Heart left ventricle (tissue), 13 donors: ENCODE results near the gene CNGB1.

ENCODE experiments used
- POLR2A ChIP-seq, 2 donors: fragments of 450-650 bp; IDR thresholded peaks; one replicate each; pipeline ENCODE4 v1.6.1; 2017; ENCODE audit warnings: antibody characterized with exemption in 2 of 2, mild to moderate bottlenecking in 2 of 2, moderate library complexity in 2 of 2
- TF ChIP-seq, protein P1 (sequence below), 12 donors: fragments of 200-600 bp; sonication (generic) in 4 of 12; IDR thresholded peaks; one replicate each; pipeline versions ENCODE4 v1.5.0 to v1.8.0; 2018 to 2022; ENCODE audit warnings: antibody characterized with exemption in 12 of 12, mild to moderate bottlenecking in 5 of 12
- donor health status: ischemic (EF 13 %, LVEDD 7.1; RV severe dilation, severe dysfunction).
- donor health status: DM: no; HTN: yes; CAD: no.
- donor health status: DM: no; HTN: no; CAD: no.
- donor health status: ischemic (EF 25% LVEDD 6.9; RV normal size, moderate dysfunction).
- donor health status: ischemic (EF 25% LVEDD 5.7; RV mildly dilated, moderate dysfunction).
- donor health status: ischemic (EF 35%, LVEDD 5.7; RV mildly dilated, moderate dysfunction).
- donor health status: nonischemic (EF 11% LVEDD 7.7; RV severe dilation, severe dysfunction).
- donor health status: DM: yes; HTN: yes; CAD: no.
- donor health status: PGD.
- donor health status: ischemic (EF 29% LVEDD 5.4; RV normal size, mild dysfunction).
- donor health status: nonischemic (EF 23%, LVEDD 6.1; RV moderate dilation, normal function).

DNA sequence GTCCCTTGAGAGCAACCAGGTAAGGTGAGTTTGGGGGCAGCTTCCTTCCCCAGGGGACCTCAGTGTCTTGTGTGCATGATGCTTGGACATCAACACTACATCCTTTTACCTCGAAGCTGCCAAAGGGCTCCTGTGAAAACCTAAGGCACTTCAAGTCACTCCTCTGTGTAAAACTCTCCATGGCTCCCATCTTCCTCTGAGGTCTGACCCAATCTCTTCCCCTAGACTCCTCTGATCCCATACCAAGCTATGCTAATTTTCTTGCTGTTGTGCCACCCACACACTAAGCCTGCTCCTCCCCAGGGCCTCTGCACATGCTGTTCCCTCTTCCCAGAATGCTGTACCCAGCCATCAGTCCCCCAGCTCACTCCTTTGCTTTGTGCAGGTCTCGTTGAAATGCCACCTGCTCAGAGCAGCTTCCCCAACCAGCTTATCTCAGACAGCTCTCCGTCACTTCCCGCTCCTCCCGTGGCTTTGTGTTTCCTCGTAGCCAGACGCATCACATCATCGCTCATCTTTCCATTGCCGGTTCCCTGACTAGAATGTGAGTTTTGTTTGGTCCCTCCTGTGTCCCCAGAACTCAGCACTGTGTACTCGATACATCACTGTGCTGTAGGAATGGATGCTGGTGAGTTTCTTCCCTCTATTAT is 78.4 kb downstream of the CNGB1 start:
- TF ChIP-seq, protein P1, sequence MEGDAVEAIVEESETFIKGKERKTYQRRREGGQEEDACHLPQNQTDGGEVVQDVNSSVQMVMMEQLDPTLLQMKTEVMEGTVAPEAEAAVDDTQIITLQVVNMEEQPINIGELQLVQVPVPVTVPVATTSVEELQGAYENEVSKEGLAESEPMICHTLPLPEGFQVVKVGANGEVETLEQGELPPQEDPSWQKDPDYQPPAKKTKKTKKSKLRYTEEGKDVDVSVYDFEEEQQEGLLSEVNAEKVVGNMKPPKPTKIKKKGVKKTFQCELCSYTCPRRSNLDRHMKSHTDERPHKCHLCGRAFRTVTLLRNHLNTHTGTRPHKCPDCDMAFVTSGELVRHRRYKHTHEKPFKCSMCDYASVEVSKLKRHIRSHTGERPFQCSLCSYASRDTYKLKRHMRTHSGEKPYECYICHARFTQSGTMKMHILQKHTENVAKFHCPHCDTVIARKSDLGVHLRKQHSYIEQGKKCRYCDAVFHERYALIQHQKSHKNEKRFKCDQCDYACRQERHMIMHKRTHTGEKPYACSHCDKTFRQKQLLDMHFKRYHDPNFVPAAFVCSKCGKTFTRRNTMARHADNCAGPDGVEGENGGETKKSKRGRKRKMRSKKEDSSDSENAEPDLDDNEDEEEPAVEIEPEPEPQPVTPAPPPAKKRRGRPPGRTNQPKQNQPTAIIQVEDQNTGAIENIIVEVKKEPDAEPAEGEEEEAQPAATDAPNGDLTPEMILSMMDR (IDR thresholded peaks at IDR 0.05): no peak
- TF ChIP-seq POLR2A (IDR thresholded peaks at IDR 0.05): no peak
